Measurements from ENCODE around the gene IL10RB. TPM values are rescaled to one million over a fixed set of nuclear protein-coding genes. Genes with fewer than 3 reads are reported as not detected.
A peak's percentile ranks its signal among the peaks of the same experiment; 100 is the strongest.

IL10RB gene
- total and polyA plus RNA-seq, 10 of the 15 experiments (the other 5 are each of a cell fraction or from before 2014, with no cell fraction given) = 15.0 to 55.1 (median 34.9) TPM

DNA sequence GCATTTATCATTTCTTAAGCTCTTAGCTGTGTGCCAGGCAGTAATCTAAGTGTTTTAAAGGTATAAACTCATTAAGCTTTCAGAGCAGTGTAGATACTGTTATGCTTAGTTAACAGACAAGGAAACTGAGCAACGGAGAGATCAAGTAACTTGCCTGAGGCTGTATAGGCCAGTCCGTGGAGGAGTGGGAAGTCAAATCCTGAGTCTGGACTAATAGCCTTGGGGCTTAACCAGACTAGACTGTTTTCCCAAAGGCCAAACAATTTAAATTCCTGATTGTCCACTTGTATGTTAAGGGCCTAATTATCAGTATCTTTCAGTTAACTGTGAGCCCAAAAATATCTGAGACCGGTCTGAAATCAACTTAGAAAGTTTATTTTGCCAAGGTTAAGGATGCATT lies 61.2 kb downstream of the IL10RB start (continued):
- TF ChIP-seq, protein P1, sequence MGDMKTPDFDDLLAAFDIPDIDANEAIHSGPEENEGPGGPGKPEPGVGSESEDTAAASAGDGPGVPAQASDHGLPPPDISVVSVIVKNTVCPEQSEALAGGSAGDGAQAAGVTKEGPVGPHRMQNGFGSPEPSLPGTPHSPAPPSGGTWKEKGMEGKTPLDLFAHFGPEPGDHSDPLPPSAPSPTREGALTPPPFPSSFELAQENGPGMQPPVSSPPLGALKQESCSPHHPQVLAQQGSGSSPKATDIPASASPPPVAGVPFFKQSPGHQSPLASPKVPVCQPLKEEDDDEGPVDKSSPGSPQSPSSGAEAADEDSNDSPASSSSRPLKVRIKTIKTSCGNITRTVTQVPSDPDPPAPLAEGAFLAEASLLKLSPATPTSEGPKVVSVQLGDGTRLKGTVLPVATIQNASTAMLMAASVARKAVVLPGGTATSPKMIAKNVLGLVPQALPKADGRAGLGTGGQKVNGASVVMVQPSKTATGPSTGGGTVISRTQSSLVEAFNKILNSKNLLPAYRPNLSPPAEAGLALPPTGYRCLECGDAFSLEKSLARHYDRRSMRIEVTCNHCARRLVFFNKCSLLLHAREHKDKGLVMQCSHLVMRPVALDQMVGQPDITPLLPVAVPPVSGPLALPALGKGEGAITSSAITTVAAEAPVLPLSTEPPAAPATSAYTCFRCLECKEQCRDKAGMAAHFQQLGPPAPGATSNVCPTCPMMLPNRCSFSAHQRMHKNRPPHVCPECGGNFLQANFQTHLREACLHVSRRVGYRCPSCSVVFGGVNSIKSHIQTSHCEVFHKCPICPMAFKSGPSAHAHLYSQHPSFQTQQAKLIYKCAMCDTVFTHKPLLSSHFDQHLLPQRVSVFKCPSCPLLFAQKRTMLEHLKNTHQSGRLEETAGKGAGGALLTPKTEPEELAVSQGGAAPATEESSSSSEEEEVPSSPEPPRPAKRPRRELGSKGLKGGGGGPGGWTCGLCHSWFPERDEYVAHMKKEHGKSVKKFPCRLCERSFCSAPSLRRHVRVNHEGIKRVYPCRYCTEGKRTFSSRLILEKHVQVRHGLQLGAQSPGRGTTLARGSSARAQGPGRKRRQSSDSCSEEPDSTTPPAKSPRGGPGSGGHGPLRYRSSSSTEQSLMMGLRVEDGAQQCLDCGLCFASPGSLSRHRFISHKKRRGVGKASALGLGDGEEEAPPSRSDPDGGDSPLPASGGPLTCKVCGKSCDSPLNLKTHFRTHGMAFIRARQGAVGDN (IDR thresholded peaks at IDR 0.05) = no peak
- no peak for TF ChIP-seq PAX8 (IDR thresholded peaks at IDR 0.05)
- no peak for TF ChIP-seq MTA2 (IDR thresholded peaks at IDR 0.05; ENCODE audit: low read depth)
- no peak for TF ChIP-seq TBL1XR1 (IDR thresholded peaks at IDR 0.05; ENCODE audit: low read depth, low read length)

GRCh38 chr21:33327792-33328433 lies 61.7 kb downstream of the IL10RB start:
- H3K27me3 ChIP-seq (replicated peaks in 1 of 2; ENCODE audit: control insufficient read depth in 2 of 2, insufficient read depth in 2 of 2, low read length in 1 of 2) = no peaks in the 10 kb centered on the region
- ChIA-PET SMC1A (ENCODE audit: uncharacterized antibody, unreplicated experiment) (interaction anchor here (0.7 to 3.9 kb wide), 12 partner anchors 12 to 1623 kb away, joined by 3 to 18 read pairs (median 3); no protein-coding TSS in a partner anchor), RAD21 (ENCODE audit: unreplicated experiment) (interaction anchor here (0.5 to 2.0 kb wide), 7 partner anchors 19 to 123 kb away, joined by 3 to 8 read pairs (median 3); no protein-coding TSS in a partner anchor), POLR2A (interaction anchor here (0.6 to 1.2 kb wide), 5 partner anchors 14 to 90 kb away, joined by 3 to 5 read pairs (median 3); no protein-coding TSS in a partner anchor), CTCF (interaction anchor here (1.0 to 5.6 kb wide), 6 partner anchors 14 to 131 kb away, joined by 3 to 40 read pairs (median 4); no protein-coding TSS in a partner anchor)
- peaks cover 5% of the 10 kb centered on the region in 2 experiments; a peak in 3 of 4 replicates for H3K36me3 ChIP-seq (ENCODE audit: control insufficient read depth in 2 of 2, insufficient read depth in 2 of 2, low read length in 1 of 2)
- intact Hi-C loops (cut with micrococcal nuclease; ENCODE audit: unreplicated experiment) (loop anchor here (5.0 kb wide), 1 partner anchor 61 kb away; the partner anchor contains the start of gene IL10RB), in situ Hi-C loops (cut with MboI) (no loop called here)
- H3K4me2 ChIP-seq (ENCODE audit: control insufficient read depth, insufficient read depth) = peak overlapping the region; percentile 43
- DNase-seq (ENCODE audit: low read depth, low spot score) = no peak
- 0 out of 2 replicates have a peak overlapping the region, but pooled peaks have one; percentile 7 for H3K27ac ChIP-seq (ENCODE audit: control insufficient read depth, insufficient read depth)
- H4K20me1 ChIP-seq (ENCODE audit: control insufficient read depth, insufficient read depth) = no peaks in the 10 kb centered on the region
- no TSS peak for BruUV-seq (replicated peaks)
- FAIRE-seq = no peak
- no peak for ATAC-seq
- H3K4me3 ChIP-seq = peak overlapping the region; percentile 85; the same call in 1 of the 2 replicates
- H3K9ac ChIP-seq (ENCODE audit: control insufficient read depth, insufficient read depth, low read length) = no peak overlapping the region
- H3K9me3 ChIP-seq (replicated peaks; ENCODE audit: control insufficient read depth, insufficient read depth, low read length) = peaks cover 10% of the 10 kb centered on the region; the same call in 2 of the 3 replicates
- 79% methylated on average over 7 of the region's 7 CpGs for WGBS (ENCODE audit: insufficient coverage, insufficient replicate concordance, low lambda C conversion rate, missing lambda C conversion rate)
- peaks cover 77% of the 10 kb centered on the region for H3K79me2 ChIP-seq (ENCODE audit: control insufficient read depth, insufficient read depth, low read length)
- H2AFZ ChIP-seq (ENCODE audit: control insufficient read depth, low read depth, low read length) = no peak overlapping the region
- peaks cover 33% of the 10 kb centered on the region for H3K4me1 ChIP-seq (ENCODE audit: control insufficient read depth, insufficient read depth, low read length)
- TF ChIP-seq NRF1 (conservative IDR thresholded peaks at IDR 0.05; ENCODE audit: low read depth, low read length) (no peak), STAT3 (IDR thresholded peaks at IDR 0.05; ENCODE audit: low read depth, low read length) (no peak), SUZ12 (IDR thresholded peaks at IDR 0.05; ENCODE audit: unreplicated experiment) (no peak), CBX5 (IDR thresholded peaks at IDR 0.05; ENCODE audit: low read depth) (no peak), CREM (IDR thresholded peaks at IDR 0.05; ENCODE audit: low read depth) (no peak), BCL3 (IDR thresholded peaks at IDR 0.05; ENCODE audit: borderline replicate concordance, insufficient read depth, low read depth, low read length, poor library complexity, severe bottlenecking) (no peak), NR2F1 (conservative IDR thresholded peaks at IDR 0.05) (no peak), ETV6 (conservative IDR thresholded peaks at IDR 0.05 in 1 of 2, IDR thresholded peaks at IDR 0.05 in 1 of 2; ENCODE audit: borderline replicate concordance in 1 of 2, low read depth in 1 of 2) (no peak), ZZZ3 (IDR thresholded peaks at IDR 0.05; ENCODE audit: control insufficient read depth, insufficient read length, low read depth) (no peak)
- TF ChIP-seq, protein P2, sequence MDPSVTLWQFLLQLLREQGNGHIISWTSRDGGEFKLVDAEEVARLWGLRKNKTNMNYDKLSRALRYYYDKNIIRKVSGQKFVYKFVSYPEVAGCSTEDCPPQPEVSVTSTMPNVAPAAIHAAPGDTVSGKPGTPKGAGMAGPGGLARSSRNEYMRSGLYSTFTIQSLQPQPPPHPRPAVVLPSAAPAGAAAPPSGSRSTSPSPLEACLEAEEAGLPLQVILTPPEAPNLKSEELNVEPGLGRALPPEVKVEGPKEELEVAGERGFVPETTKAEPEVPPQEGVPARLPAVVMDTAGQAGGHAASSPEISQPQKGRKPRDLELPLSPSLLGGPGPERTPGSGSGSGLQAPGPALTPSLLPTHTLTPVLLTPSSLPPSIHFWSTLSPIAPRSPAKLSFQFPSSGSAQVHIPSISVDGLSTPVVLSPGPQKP (IDR thresholded peaks at IDR 0.05; ENCODE audit: low read depth, low read length) = no peak
